Muscle of leg (tissue), 11 donors: ENCODE measurements around the gene PATL2. TPM values are rescaled to one million over a fixed set of nuclear protein-coding genes. Genes with fewer than 3 reads are reported as not detected.
"Not testable (repeated sequence)": the region's sequence is repeated elsewhere in the genome, so short reads cannot be mapped to it uniquely, and the experiment has no call there.

ENCODE experiments used
- DNase-seq: peaks from one replicate; pipeline ENCODE4 v3.0.0; 2013
- H3K27ac ChIP-seq: one replicate; pipeline ENCODE4 v1.5.1; 2013; ENCODE audit warnings: mild to moderate bottlenecking, low read length, control low read depth
- H3K27me3 ChIP-seq: one replicate; pipeline ENCODE4 v1.6.1; 2013; ENCODE audit warnings: low read length; ENCODE audit not compliant: control insufficient read depth, insufficient read depth
- H3K36me3 ChIP-seq: one replicate; pipeline ENCODE4 v1.6.1; 2013; ENCODE audit warnings: low read length; ENCODE audit not compliant: control insufficient read depth, insufficient read depth
- H3K4me1 ChIP-seq: one replicate; pipeline ENCODE4 v1.6.1; 2013; ENCODE audit warnings: low read length; ENCODE audit not compliant: control insufficient read depth, insufficient read depth
- H3K4me3 ChIP-seq: one replicate; pipeline ENCODE4 v1.5.1; 2013; ENCODE audit warnings: low read length, control low read depth
- H3K9me3 ChIP-seq: replicated peaks from 2 replicates; pipeline ENCODE4 v1.6.1; 2013; ENCODE audit warnings: low read depth, low read length; ENCODE audit not compliant: control insufficient read depth
- WGBS: methylation state at CpG from one replicate; pipeline ENCODE4 v1.1.5; 2013; ENCODE audit warnings: missing lambda C conversion rate; ENCODE audit not compliant: insufficient coverage; 5-methylcytosine and 5-hydroxymethylcytosine counted together
- polyA plus RNA-seq, 8 donors: library from polyadenylated mRNA; unstranded; fragments of 120-200 nt; gene quantifications; one replicate each; pipeline versions ENCODE4 v1.2.1 to v1.2.3, GENCODE V29; 2013; ENCODE audit warnings: inconsistent platforms in 1 of 8, low replicate concordance in 1 of 8; ENCODE audit not compliant: insufficient read length in 8 of 8, insufficient read depth in 1 of 8
- total RNA-seq: library from RNA; stranded (reverse); fragments of 120-200 nt; gene quantifications from one replicate; pipeline ENCODE4 v1.2.4, GENCODE V29; 2013

PATL2 gene
- total and polyA plus RNA-seq, 9 donors, result 0.58 to 1.2 (median 0.89) TPM

- Histone ChIP-seq H3K27ac (peak overlapping the region; percentile 97), H3K9me3 (no peaks in the 10 kb centered on the region), H3K36me3 (peaks cover 11% of the 10 kb centered on the region), H3K27me3 (no peaks in the 10 kb centered on the region), H3K4me3 (peak overlapping the region; percentile 90), H3K4me1 (peaks cover 12% of the 10 kb centered on the region)
- WGBS, result 0% methylated on average over 11 of the region's 21 CpGs
- no peak for DNase-seq
Measured at GRCh38 chr15:44729408-44730127, 18.4 kb upstream of the PATL2 start.

GRCh38 chr15:44728576-44729407 is 17.7 kb upstream of the PATL2 start:
- Histone ChIP-seq H3K36me3 (peaks cover 11% of the 10 kb centered on the region), H3K27me3 (no peaks in the 10 kb centered on the region), H3K4me1 (peaks cover 12% of the 10 kb centered on the region), H3K27ac (peak overlapping the region; percentile 97), H3K9me3 (no peaks in the 10 kb centered on the region), H3K4me3 (peak overlapping the region; percentile 90)
- DNase-seq, result peak; percentile 99
- WGBS, result under 1% methylated on average over 21 of the region's 36 CpGs

DNA sequence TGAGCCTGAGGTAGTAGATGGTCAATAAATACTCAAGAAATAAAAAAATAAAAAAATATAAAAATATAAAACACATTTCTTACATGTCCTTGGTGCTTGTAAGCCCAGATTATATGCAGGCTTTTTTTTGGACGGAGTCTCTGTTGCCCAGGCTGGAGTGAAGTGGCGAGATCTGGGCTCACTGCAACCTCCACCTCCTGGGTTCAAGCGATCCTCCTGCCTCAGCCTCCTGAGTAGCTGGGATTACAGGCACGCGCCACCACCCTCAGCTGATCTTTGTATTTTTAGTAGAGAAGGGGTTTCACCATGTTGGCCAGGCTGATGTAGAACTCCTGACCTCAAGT is 17.1 kb upstream of the PATL2 start:
- Histone ChIP-seq H3K27ac (peak overlapping the region; percentile 97), H3K36me3 (peaks cover 11% of the 10 kb centered on the region), H3K4me1 (peaks cover 12% of the 10 kb centered on the region), H3K4me3 (peak overlapping the region; percentile 90)
- H3K9me3 ChIP-seq, H3K27me3 ChIP-seq, DNase-seq: not testable (repeated sequence)
- 86% methylated on average over 2 of the region's 5 CpGs for WGBS

- H3K4me3 ChIP-seq, result no peak overlapping the region
- peak overlapping the region; percentile 97 for H3K27ac ChIP-seq
- DNase-seq, result peak; percentile 7
- H3K36me3 ChIP-seq, result peaks cover 11% of the 10 kb centered on the region
- H3K4me1 ChIP-seq, result peaks cover 12% of the 10 kb centered on the region
- H3K27me3 ChIP-seq, result no peaks in the 10 kb centered on the region
- WGBS, result 50% methylated on average over 2 of the region's 6 CpGs
- no peaks in the 10 kb centered on the region for H3K9me3 ChIP-seq
Measured at GRCh38 chr15:44727485-44728231, 16.5 kb upstream of the PATL2 start.

GRCh38 chr15:44726568-44727484 is 15.7 kb upstream of the PATL2 start:
- Histone ChIP-seq H3K36me3 (peaks cover 6% of the 10 kb centered on the region), H3K27me3 (no peaks in the 10 kb centered on the region), H3K27ac (peak overlapping the region; percentile 97), H3K4me3 (peak overlapping the region; percentile 4), H3K4me1 (peaks cover 12% of the 10 kb centered on the region), H3K9me3 (no peaks in the 10 kb centered on the region)
- 0% methylated on average over 3 of the region's 5 CpGs for WGBS
- DNase-seq, result peak; percentile 73

- Histone ChIP-seq H3K4me1 (peaks cover 12% of the 10 kb centered on the region), H3K27ac (peak overlapping the region; percentile 97)
Measured at GRCh38 chr15:44726136-44726535, 15.0 kb upstream of the PATL2 start.

DNA sequence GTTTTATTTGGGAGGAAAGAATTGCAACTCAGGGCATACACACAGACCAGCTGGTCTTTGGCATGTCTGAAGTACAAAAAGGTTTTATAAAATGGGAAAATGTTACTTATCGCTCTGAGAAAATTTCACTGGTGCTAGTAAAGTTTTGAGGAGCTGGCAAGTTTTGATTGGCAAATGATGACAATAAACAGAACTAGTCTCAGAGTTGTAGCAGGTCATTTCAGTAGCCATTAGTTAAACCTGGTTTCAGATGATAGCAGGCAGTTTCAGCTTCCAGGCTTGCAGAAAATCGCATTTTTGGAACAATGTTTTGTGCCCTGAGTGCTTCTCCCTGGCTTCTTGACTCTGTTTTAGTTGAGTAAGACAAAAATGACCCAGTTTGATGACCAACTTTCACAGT is 10.9 kb upstream of the PATL2 start:
- Histone ChIP-seq H3K4me3 (no peak overlapping the region), H3K36me3 (peaks cover 19% of the 10 kb centered on the region), H3K9me3 (no peaks in the 10 kb centered on the region), H3K27me3 (no peaks in the 10 kb centered on the region), H3K4me1 (peaks cover under 1% of the 10 kb centered on the region), H3K27ac (no peak overlapping the region)
- no peak for DNase-seq
- 92% methylated on average over 2 of the region's 2 CpGs for WGBS

More at GRCh38 chr15:44726136-44726535, 15.0 kb upstream of the PATL2 start:
- WGBS, result 59% methylated on average over 6 of the region's 7 CpGs
- H3K9me3 ChIP-seq, result no peaks in the 10 kb centered on the region
- peak; percentile 11 for DNase-seq
- no peaks in the 10 kb centered on the region for H3K27me3 ChIP-seq
- H3K36me3 ChIP-seq, result no peaks in the 10 kb centered on the region
- peak overlapping the region; percentile 4 for H3K4me3 ChIP-seq

DNA sequence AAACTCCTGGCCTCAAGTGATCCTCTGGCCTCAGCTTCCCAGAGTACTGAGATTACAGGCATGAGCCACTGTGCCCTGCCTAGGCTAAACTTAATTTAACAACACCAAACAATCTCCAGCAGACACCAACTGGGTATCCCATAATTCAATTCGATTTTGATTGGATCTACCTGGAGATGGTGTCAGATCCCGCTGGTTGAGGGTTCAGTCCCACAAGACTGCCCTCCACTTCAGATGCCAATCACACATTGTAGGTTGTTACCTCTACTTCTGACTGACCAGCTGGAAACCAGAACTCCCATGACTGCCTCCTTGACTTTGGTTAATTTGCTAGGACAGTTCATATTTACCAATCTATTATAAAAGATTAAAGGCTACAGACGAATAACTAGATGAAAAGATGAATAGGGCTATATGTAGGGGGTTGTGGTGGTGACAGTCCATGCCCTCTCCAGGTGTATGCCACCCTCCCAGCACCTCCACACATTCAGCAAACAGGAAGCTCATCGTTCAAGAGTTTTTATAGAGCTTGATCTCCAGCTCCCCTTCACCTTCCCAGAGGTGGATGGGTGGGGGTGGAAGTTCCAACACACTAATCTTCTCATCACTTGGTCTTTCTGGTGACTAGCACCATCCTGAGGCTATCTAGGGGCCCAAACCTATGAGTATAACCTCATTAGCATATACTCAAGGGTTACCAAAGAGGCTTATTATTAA is 9.5 kb upstream of the PATL2 start:
- Histone ChIP-seq H3K27ac (no peak overlapping the region), H3K9me3 (no peaks in the 10 kb centered on the region), H3K4me3 (no peak overlapping the region), H3K4me1 (no peaks in the 10 kb centered on the region), H3K27me3 (no peaks in the 10 kb centered on the region), H3K36me3 (peaks cover 33% of the 10 kb centered on the region)
- WGBS, result no CpG with 5 or more reads among the region's 4 CpGs
- DNase-seq, result no peak

DNA sequence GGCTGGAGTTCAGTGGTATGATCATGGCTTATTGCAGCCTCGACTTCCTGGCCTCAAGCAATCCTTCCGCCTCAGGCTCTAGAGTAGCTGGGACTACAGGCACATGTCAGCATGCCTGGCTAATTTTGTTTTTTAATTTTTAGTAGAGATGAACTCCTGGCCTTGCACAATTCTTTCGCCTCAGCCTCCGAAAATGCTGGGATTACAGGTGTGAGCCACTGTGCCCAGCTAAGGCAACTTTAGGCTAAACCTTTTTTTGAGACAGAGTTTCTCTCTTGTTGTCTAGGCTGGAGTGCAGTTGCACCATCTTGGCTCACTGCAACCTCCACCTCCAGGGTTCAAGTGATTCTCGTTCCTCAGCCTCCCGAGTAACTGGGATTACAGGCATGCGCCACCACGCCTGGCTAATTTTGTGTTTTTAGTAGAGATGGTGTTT is 8.9 kb upstream of the PATL2 start:
- not testable (repeated sequence) for DNase-seq, H3K9me3 ChIP-seq, H3K4me3 ChIP-seq, H3K27me3 ChIP-seq, H3K27ac ChIP-seq, H3K4me1 ChIP-seq
- 94% methylated on average over 3 of the region's 8 CpGs for WGBS
- peaks cover 39% of the 10 kb centered on the region for H3K36me3 ChIP-seq
